GDM1 (cell line): ENCODE results near the gene SRSF4.
"Not testable (repeated sequence)": the region's sequence is repeated elsewhere in the genome, so short reads cannot be mapped to it uniquely, and the experiment has no call there.

Experiments
- DNase-seq: peaks from one replicate; lab custom pipeline; 2025; lab: John Stamatoyannopoulos, UW

Gene SRSF4

DNA sequence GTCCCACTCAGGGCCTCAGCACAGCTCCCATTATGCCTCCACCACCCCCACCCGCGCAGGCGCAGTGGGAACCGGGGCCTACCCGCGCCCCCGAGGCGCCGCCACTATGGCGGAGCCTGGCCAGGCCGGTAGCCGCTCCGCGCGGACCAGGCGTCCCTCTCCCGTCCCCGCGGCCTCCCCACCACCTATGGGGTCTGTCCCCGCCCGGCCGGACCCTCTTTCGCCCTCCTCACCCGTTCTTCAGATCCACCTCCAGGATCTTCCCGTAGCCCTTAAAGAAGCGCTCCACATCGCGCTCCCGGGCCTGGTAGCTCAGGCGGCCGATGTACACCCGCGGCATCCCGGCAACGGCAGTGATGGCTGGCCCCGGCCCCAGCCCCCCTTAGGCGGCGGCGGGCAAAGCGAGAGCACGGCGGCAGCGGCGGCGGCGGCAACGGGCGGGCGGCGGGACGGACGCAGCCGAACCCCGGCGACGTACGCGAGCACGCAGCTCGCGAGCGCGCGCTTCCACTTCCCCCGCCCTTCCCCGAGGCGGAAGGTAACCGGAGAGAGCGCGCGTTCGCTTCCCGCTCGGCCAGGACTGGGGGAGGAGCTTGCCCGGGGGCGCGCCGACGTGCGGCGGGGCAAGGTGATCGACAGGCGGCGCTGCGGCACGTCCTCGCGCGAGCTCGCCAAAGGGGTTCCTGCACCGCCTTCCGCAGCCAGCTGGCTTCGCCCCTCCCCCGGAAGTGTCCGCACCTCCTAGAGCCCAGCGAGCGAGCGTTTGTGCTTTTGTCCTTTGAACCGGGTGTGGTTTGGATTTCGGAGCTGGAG, at the start of gene SRSF4:
TSS of gene SRSF4 (minus strand) at position 488 of the 813 bp plus-strand sequence. CDS start at position 340, 148 bp downstream.
- DNase-seq: peak; percentile 99

- DNase-seq: peak; percentile 87
Observed at GRCh38 chr1:29230553-29231378, 49.1 kb upstream of the SRSF4 start, which contains the start of gene MECR. MECR (minus strand) TSS chr1:29230934; CDS start chr1:29230906, 28 bp downstream.

GRCh38 chr1:29230204-29230552, 48.5 kb upstream of the SRSF4 start:
- no peak for DNase-seq

DNA sequence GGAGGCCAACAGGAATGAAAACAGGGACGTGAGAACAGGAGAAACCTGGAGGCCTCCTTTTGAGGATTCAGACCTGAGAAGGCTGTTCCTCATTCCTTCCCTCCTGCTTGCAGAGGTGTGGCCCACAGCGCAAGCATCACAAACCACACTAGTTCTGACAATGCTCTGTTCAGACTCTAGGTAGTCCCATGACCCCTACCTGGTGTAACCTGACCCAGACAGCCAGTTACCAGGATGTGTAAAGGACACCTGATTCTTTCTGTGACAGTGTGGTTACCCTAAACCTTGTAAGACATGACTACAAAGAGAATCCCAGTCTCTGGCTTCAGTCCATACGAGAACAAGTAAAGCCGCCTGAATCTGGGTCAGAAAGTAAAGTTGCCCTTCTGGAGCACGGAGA, 45.8 kb upstream of the SRSF4 start:
- DNase-seq: no peak

GRCh38 chr1:29225361-29225760, 43.7 kb upstream of the SRSF4 start:
- no peak for DNase-seq

GRCh38 chr1:29224356-29224837, 42.7 kb upstream of the SRSF4 start:
- no peak for DNase-seq

GRCh38 chr1:29223521-29223920, 41.8 kb upstream of the SRSF4 start:
- no peak for DNase-seq

DNA sequence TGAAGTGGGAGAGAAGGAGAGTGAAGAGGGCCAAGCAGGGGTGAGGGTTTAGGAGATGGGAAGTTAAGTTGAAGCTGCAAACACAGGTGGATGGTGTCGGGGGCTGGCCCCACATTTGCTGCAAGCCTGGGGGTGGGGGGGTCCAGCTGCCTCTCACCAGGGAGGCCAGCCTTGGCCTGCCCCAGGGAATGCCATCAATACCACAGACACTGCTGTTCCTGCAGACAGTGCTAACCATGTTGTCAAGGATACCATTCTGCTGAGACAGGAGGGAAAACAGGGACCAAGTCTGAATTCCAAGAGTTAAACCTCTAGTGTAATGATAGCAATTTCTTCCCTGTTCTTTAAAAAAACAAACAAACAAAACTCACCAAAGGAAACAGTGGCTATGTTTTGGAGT, 41.0 kb upstream of the SRSF4 start:
- no peak for DNase-seq

- not testable (repeated sequence) for DNase-seq
Observed at GRCh38 chr1:29222260-29222659, 40.6 kb upstream of the SRSF4 start.

DNA sequence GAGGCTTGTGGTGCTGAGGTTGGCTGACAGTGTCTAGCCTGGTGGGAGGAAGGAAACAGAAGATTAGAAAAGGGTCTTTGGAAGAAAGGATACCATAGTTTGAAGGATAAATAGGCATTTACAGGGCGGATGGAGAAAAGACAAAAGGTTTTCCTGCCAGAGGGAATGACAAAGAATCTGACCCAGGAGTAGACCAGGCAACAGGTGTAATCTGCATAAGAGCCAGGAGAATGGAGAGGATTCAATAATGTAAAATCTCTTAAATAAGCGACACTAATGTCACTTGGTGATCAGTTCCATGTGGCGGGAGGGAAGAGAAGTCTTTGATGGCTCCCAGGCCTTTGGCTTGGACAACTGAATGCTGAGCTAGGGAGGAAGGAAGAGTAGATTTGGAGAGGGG, 39.6 kb upstream of the SRSF4 start:
- no peak for DNase-seq

- DNase-seq: no peak
Observed at GRCh38 chr1:29218223-29218622, 36.5 kb upstream of the SRSF4 start.

- no peak for DNase-seq
Observed at GRCh38 chr1:29217633-29218032, 35.9 kb upstream of the SRSF4 start.

GRCh38 chr1:29213055-29213454, 31.4 kb upstream of the SRSF4 start:
- no peak for DNase-seq

GRCh38 chr1:29211086-29212030, 29.7 kb upstream of the SRSF4 start:
- DNase-seq: no peak

- no peak for DNase-seq
Observed at GRCh38 chr1:29210278-29211085, 28.8 kb upstream of the SRSF4 start.

DNA sequence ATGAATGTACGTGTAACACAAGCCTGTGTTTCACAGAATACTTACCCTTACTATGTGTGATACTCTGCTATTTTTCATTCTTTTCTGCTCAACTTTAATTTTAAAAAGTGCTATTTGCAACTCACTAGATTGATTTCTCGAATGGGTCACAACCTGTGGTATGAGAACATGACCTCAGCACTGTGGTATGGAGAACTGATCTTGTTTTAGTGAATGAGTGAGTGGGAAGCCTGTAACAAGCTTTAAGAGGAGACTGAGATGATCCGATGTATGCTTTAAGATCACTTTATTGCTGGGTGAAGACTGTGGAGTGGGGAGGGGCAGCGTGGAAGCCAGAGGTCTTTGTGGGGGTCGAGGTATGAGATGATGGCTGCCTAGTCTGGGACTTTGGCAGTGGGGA, 27.5 kb upstream of the SRSF4 start:
- DNase-seq: no peak

GRCh38 chr1:29208442-29208841, 26.7 kb upstream of the SRSF4 start:
- no peak for DNase-seq

DNA sequence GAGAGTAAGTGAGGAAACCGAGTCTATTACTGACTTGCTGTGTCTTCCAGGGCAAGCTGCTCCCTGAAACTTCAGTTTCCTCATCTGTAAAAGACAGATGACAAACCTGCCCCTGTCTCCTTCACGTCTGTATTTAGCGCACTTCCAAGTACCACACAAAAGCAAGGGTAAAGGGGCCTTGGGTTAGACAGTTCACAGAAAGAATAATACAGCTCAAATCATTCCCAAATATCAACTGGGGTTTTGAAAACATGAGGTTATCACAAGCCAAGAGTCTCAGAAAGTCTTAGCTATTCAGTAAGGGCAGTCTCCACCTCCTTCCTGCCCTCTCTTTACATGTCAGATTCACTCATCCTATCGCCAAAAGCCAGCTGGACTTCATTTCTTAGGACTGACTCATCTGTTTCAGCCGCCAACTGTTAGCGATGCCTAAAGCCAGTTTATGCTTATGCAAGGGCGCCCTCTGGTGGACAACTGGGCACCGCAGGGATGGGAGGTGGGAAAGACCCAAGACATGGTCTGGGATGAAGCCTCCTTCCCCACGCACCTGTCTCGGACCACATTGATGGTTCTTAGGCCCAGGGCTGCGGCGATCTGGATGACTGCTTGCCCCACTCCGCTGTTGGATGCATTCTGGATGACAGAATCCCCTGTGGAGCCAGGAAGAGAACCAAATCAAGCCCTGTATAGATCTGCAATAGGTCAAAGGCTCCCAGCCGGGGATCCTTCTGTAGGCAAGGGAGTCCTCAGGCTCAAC, 21.1 kb upstream of the SRSF4 start:
- peak; percentile 70 for DNase-seq

DNA sequence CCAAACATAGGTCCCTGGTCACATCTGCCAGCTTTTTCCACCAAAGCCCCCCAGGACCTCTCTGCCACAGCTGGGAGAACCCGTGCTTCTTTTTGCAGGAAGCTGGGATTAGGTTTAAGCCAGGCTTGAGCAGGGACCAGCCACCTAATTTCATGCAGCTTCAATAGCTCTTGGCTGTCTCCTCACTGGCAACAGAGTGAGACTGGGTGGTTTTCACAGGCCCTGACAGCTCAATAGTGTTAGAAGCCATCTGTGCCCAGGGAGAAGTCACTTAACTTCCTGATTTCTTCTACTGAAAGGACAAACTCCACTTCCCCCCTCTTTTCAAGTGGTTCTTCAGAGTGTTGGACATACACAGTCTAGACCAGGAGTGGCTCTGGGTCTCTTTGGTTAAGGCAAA, 20.4 kb upstream of the SRSF4 start:
- DNase-seq: peak; percentile 24

- DNase-seq: no peak
Observed at GRCh38 chr1:29201595-29202051, 19.9 kb upstream of the SRSF4 start.
